Measurements from ENCODE around the gene RTBDN. TPM values are rescaled to one million over a fixed set of nuclear protein-coding genes. Genes with fewer than 3 reads are reported as not detected.

RTBDN gene
- total and polyA plus RNA-seq, 2 of the 8 experiments (the other 6 are each of a cell fraction or from before 2014, with no cell fraction given): 4.0 to 4.8 TPM

- 93% methylated on average over 9 of the region's 9 CpGs; no CpG with 5 or more reads in 1 of the 2 experiments for WGBS, 2 experiments (ENCODE audit: extremely low coverage in 1 of 2, insufficient coverage in 1 of 2, insufficient read length in 1 of 2, insufficient replicate concordance in 2 of 2, low coverage in 1 of 2, low lambda C conversion rate in 2 of 2, missing lambda C conversion rate in 1 of 2)
- Histone ChIP-seq H3K27ac (ENCODE audit: low read depth, low read length) (no peak overlapping the region), H3K23me2 (ENCODE audit: low read depth, low read length) (peaks cover 29% of the 10 kb centered on the region), H2AK5ac (ENCODE audit: low read depth, low read length) (no peak overlapping the region), H4K20me1 (replicated peaks in 1 of 2; ENCODE audit: control insufficient read depth in 1 of 2, insufficient read depth in 2 of 2, low read length in 2 of 2) (no peaks in the 10 kb centered on the region), H3K4me1 (replicated peaks in 1 of 4; ENCODE audit: control insufficient read depth in 3 of 4, insufficient read depth in 4 of 4, low read length in 3 of 4) (peaks cover 5 to 25% (median 17%) of the 10 kb centered on the region in 4 experiments), H3K56ac (replicated peaks; ENCODE audit: insufficient read length, low read depth, low read length) (no peak overlapping the region), H3K9ac (replicated peaks in 1 of 4; ENCODE audit: extremely low read depth in 1 of 4, low read depth in 3 of 4, low read length in 3 of 4) (no peak overlapping the region), H3K4me2 (ENCODE audit: insufficient read depth in 1 of 2, low read depth in 2 of 2, low read length in 2 of 2) (no peak overlapping the region), H2BK12ac (ENCODE audit: low read depth, low read length) (no peak overlapping the region), H3K9me3 (ENCODE audit: insufficient read depth in 2 of 2, low read depth in 1 of 2, low read length in 1 of 2) (no peaks in the 10 kb centered on the region), H3K27me3 (replicated peaks in 1 of 4; ENCODE audit: control insufficient read depth in 3 of 4, extremely low read depth in 1 of 4, insufficient read depth in 3 of 4, low read length in 3 of 4) (peaks cover 0 to 18% (median 13%) of the 10 kb centered on the region in 4 experiments; a peak in 5 of 7 replicates), H3K23ac (ENCODE audit: insufficient read length) (no peak overlapping the region), H2BK15ac (ENCODE audit: low read length) (no peak overlapping the region), H3K14ac (ENCODE audit: insufficient read length) (no peak overlapping the region), H3K4ac (replicated peaks; ENCODE audit: insufficient read length, low read depth, low read length) (no peak overlapping the region), H3K79me2 (ENCODE audit: control insufficient read depth in 1 of 2, insufficient read depth in 2 of 2, low read length in 2 of 2) (no peaks in the 10 kb centered on the region), H4K91ac (replicated peaks; ENCODE audit: insufficient read length, low read length) (no peak overlapping the region), H3K36me3 (ENCODE audit: control insufficient read depth in 2 of 4, insufficient read depth in 4 of 4, low read length in 3 of 4) (peaks cover 7 to 12% (median 8%) of the 10 kb centered on the region in 4 experiments; a peak in 7 of 8 replicates), H4K8ac (ENCODE audit: extremely low read depth, insufficient read depth, low read length) (no peak overlapping the region; the same call in 1 of the 2 replicates), H2BK20ac (ENCODE audit: low read length) (no peak overlapping the region), H3K4me3 (ENCODE audit: extremely low read depth in 1 of 4, insufficient read depth in 2 of 4, low read depth in 3 of 4, low read length in 4 of 4) (no peak overlapping the region), H3K79me1 (ENCODE audit: low read depth, low read length) (no peaks in the 10 kb centered on the region), H3K18ac (ENCODE audit: extremely low read depth, low read length) (no peak overlapping the region), H2AFZ (ENCODE audit: low read length) (no peak overlapping the region), H2BK120ac (replicated peaks; ENCODE audit: low read depth, low read length) (no peak overlapping the region), H2BK5ac (ENCODE audit: low read depth, low read length) (no peak overlapping the region), H4K5ac (ENCODE audit: insufficient read length, low read depth, low read length) (no peak overlapping the region)
- CTCF ChIA-PET (ENCODE audit: partially characterized antibody): interaction anchor here (0.6 to 17.9 kb wide), 17 partner anchors 8 to 156 kb away, joined by 3 to 288 read pairs (median 6); partner anchors contain the start of gene RNASEH2A
- FAIRE-seq (no peak), DNase-seq (ENCODE audit: low read depth in 1 of 2, low spot score in 2 of 2) (no peak)
- POLR2A ChIA-PET (ENCODE audit: partially characterized antibody): interaction anchor here (0.5 to 15.2 kb wide), 13 partner anchors 11 to 117 kb away, joined by 3 to 317 read pairs (median 5); partner anchors contain the start of genes GET3, HOOK2, RNASEH2A and RTBDN
- TF ChIP-seq, protein P1, sequence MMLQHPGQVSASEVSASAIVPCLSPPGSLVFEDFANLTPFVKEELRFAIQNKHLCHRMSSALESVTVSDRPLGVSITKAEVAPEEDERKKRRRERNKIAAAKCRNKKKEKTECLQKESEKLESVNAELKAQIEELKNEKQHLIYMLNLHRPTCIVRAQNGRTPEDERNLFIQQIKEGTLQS (IDR thresholded peaks at IDR 0.05; ENCODE audit: insufficient read depth, low read depth, low read length): no peak
- no peak for TF ChIP-seq CTBP2 (IDR thresholded peaks at IDR 0.05; ENCODE audit: borderline replicate concordance, insufficient read depth, insufficient read length, low read length)
- TF ChIP-seq CHD1 (IDR thresholded peaks at IDR 0.05; ENCODE audit: low read depth, low read length): no peak
- TF ChIP-seq, protein P2, sequence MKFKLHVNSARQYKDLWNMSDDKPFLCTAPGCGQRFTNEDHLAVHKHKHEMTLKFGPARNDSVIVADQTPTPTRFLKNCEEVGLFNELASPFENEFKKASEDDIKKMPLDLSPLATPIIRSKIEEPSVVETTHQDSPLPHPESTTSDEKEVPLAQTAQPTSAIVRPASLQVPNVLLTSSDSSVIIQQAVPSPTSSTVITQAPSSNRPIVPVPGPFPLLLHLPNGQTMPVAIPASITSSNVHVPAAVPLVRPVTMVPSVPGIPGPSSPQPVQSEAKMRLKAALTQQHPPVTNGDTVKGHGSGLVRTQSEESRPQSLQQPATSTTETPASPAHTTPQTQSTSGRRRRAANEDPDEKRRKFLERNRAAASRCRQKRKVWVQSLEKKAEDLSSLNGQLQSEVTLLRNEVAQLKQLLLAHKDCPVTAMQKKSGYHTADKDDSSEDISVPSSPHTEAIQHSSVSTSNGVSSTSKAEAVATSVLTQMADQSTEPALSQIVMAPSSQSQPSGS (IDR thresholded peaks at IDR 0.05; ENCODE audit: low read length): no peak
- no peak for TF ChIP-seq ZNF274 (IDR thresholded peaks at IDR 0.05; ENCODE audit: borderline replicate concordance, extremely low read depth, low read length)
- no peak for TF ChIP-seq POU5F1 (IDR thresholded peaks at IDR 0.05; ENCODE audit: low read depth, low read length)
- no peak for TF ChIP-seq CREB1 (IDR thresholded peaks at IDR 0.05)
- TF ChIP-seq RAD21 (IDR thresholded peaks at IDR 0.05 in 1 of 2, conservative IDR thresholded peaks at IDR 0.05 in 1 of 2; ENCODE audit: low read depth in 2 of 2, low read length in 2 of 2): no peak
- no peak for TF ChIP-seq EGR1 (IDR thresholded peaks at IDR 0.05; ENCODE audit: borderline replicate concordance, low read depth, low read length)
- no peak for TF ChIP-seq SP2 (IDR thresholded peaks at IDR 0.05; ENCODE audit: low read length)
- no peak for TF ChIP-seq EZH2 (IDR thresholded peaks at IDR 0.05; ENCODE audit: low read depth, low read length, severe bottlenecking)
Measured at GRCh38 chr19:12794971-12795381, 39.4 kb downstream of the RTBDN start.

Measured in H1 (cell line).